ENCODE measurements around the gene ZNF335. TPM values are rescaled to one million over a fixed set of nuclear protein-coding genes. Genes with fewer than 3 reads are reported as not detected.

ZNF335 gene
- total RNA-seq, 4 donors from 2014 or later: 12.9 to 19.0 (median 15.3) TPM

- H3K36me3 ChIP-seq: peaks cover 71 to 100% (median 99%) of the 10 kb centered on the region in 4 donors
- peak overlapping the region in 2 of 4 donors; percentile 10 to 24 for H3K27ac ChIP-seq (replicated peaks in 1 of 4)
- TF ChIP-seq EP300 (IDR thresholded peaks at IDR 0.05): no peak
- no peak for TF ChIP-seq POLR2A (IDR thresholded peaks at IDR 0.05; ENCODE audit: low read depth)
- TF ChIP-seq CTCF (IDR thresholded peaks at IDR 0.05): no peak
- no peak for TF ChIP-seq POLR2AphosphoS5 (IDR thresholded peaks at IDR 0.05)
- H3K4me1 ChIP-seq: peaks cover 0 to 14% (median 8%) of the 10 kb centered on the region in 4 donors
- no peak for DNase-seq (ENCODE audit: extremely low spot score)
- intact Hi-C loops (cut with DNase I): no loop called here
- 40% methylated on average over 3 of the region's 10 CpGs for WGBS
- H3K4me3 ChIP-seq: no peak overlapping the region
- H3K9me3 ChIP-seq: no peaks in the 10 kb centered on the region
- no peaks in the 10 kb centered on the region for H3K27me3 ChIP-seq
Measured at GRCh38 chr20:45948742-45949541, 23.1 kb downstream of the ZNF335 start.

- Histone ChIP-seq H3K4me1 (peaks cover 0 to 14% (median 8%) of the 10 kb centered on the region in 4 donors), H3K9me3 (no peaks in the 10 kb centered on the region), H3K36me3 (peaks cover 71 to 100% (median 99%) of the 10 kb centered on the region in 4 donors), H3K27me3 (no peaks in the 10 kb centered on the region), H3K27ac (replicated peaks in 1 of 4) (peak overlapping the region in 2 of 4 donors; percentile 10 to 24), H3K4me3 (no peak overlapping the region)
- TF ChIP-seq POLR2AphosphoS5 (IDR thresholded peaks at IDR 0.05) (no peak), EP300 (IDR thresholded peaks at IDR 0.05) (no peak), CTCF (IDR thresholded peaks at IDR 0.05) (no peak), POLR2A (IDR thresholded peaks at IDR 0.05; ENCODE audit: low read depth) (no peak)
- DNase-seq (ENCODE audit: extremely low spot score): no peak
- 71% methylated on average over 3 of the region's 7 CpGs for WGBS
- intact Hi-C loops (cut with DNase I): no loop called here
Measured at GRCh38 chr20:45948261-45948733, 23.7 kb downstream of the ZNF335 start.

- no peak for TF ChIP-seq POLR2AphosphoS5 (IDR thresholded peaks at IDR 0.05)
- no peak for TF ChIP-seq POLR2A (IDR thresholded peaks at IDR 0.05; ENCODE audit: low read depth)
- TF ChIP-seq EP300 (IDR thresholded peaks at IDR 0.05): no peak
- no peak for TF ChIP-seq CTCF (IDR thresholded peaks at IDR 0.05)
- 81% methylated on average over 13 of the region's 29 CpGs for WGBS
- H3K4me1 ChIP-seq: peaks cover 0 to 14% (median 8%) of the 10 kb centered on the region in 4 donors
- H3K36me3 ChIP-seq: peaks cover 72 to 100% (median 99%) of the 10 kb centered on the region in 4 donors
- peak overlapping the region in 2 of 4 donors; percentile 32 to 74 for H3K27ac ChIP-seq (replicated peaks in 1 of 4)
- no peak for DNase-seq (ENCODE audit: extremely low spot score)
- H3K9me3 ChIP-seq: no peaks in the 10 kb centered on the region
- H3K27me3 ChIP-seq: no peaks in the 10 kb centered on the region
- no peak overlapping the region for H3K4me3 ChIP-seq
- intact Hi-C loops (cut with DNase I): no loop called here
Measured at GRCh38 chr20:45947110-45947866, 24.7 kb downstream of the ZNF335 start.

GRCh38 chr20:45946149-45946970 is 25.6 kb downstream of the ZNF335 start:
- Histone ChIP-seq H3K27me3 (no peaks in the 10 kb centered on the region), H3K4me3 (no peak overlapping the region), H3K27ac (replicated peaks in 1 of 4) (peak overlapping the region in 2 of 4 donors; percentile 32 to 74), H3K4me1 (peaks cover 0 to 14% (median 8%) of the 10 kb centered on the region in 4 donors), H3K9me3 (no peaks in the 10 kb centered on the region), H3K36me3 (peaks cover 70 to 100% (median 99%) of the 10 kb centered on the region in 4 donors)
- peak; percentile 95 for DNase-seq (ENCODE audit: extremely low spot score)
- intact Hi-C loops (cut with DNase I): no loop called here
- peak; percentile 11 to 60 for TF ChIP-seq POLR2AphosphoS5 (IDR thresholded peaks at IDR 0.05)
- TF ChIP-seq POLR2A (IDR thresholded peaks at IDR 0.05; ENCODE audit: low read depth): no peak
- WGBS: 76% methylated on average over 7 of the region's 20 CpGs
